Amniotic stem cell (primary cell): ENCODE results near the gene ADAMTS2.
"Not testable (repeated sequence)": the region's sequence is repeated elsewhere in the genome, so short reads cannot be mapped to it uniquely, and the experiment has no call there.

Source experiments
- DNase-seq: peaks from one replicate; lab custom pipeline; 2025; lab: John Stamatoyannopoulos, UW

The ADAMTS2 gene

GRCh38 chr5:179111267-179112207 is 233.7 kb downstream of the ADAMTS2 start:
- DNase-seq, result no peak

GRCh38 chr5:179110528-179110927 is 234.7 kb downstream of the ADAMTS2 start:
- no peak for DNase-seq

- DNase-seq, result not testable (repeated sequence)
Measured at GRCh38 chr5:179101282-179101681, 244.0 kb downstream of the ADAMTS2 start.

DNA sequence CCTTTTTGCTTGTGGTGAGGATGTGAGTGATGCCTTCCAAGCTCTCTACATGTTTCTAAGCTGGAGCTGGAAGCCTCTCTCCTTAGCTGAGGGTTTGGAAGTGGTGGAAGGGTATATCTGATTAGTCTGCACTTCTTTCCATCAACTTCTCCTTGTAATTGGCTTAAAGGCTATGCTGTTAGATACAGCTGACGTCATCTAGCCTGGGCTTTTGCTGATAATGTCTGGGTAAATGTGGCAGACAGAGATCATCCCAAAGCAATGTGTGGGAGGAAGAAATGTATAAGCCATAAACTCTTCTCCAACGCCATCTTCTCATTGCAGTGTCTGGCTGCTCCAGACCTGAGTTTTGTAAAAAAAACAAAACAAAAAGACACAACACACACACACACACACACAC is 255.8 kb downstream of the ADAMTS2 start:
- no peak for DNase-seq

GRCh38 chr5:179080724-179081123 is 264.5 kb downstream of the ADAMTS2 start:
- DNase-seq, result no peak

DNA sequence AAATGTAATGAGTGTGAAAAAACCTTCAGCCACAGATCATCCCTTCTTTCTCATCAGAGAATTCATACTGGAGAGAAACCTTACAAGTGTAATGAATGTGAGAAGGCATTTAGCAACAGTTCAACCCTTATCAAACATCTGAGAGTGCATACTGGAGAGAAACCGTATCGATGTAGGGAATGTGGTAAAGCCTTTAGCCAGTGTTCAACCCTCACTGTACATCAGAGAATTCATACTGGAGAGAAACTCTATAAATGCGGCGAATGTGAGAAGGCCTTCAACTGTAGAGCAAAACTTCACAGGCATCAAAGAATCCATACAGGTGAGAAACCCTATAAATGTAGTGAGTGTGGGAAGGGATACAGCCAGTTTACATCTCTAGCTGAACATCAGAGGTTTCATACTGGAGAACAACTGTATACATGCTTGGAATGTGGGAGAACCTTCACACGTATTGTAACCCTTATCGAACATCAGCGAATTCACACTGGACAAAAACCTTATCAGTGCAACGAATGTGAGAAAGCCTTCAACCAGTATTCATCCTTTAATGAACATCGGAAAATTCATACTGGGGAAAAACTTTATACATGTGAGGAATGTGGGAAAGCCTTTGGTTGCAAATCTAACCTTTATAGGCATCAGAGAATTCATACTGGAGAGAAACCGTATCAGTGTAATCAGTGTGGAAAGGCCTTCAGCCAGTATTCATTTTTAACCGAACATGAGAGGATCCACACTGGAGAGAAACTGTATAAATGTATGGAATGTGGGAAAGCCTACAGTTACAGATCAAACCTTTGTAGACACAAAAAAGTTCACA is 265.9 kb downstream of the ADAMTS2 start:
- no peak for DNase-seq

- no peak for DNase-seq
Measured at GRCh38 chr5:179065703-179066102, 279.6 kb downstream of the ADAMTS2 start.

DNA sequence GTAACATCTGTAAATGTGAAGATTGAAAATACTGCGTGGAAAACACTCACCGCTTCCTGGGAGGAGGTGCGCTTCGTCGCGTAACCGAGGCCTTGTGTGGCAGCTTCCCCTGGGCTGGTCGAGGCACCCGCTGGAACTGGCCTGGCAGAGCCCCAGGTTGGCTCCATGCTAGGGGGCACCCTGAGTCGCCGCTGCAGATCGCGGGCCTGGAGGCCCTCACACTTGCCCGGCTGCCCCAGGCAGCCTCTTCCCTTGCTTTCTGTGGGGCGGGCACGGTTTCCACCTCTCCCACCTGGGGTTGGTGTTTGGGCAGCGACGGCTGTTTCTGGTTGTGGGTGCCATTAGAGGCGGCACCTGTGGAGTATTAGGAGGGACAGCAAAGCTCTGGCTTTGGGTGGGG is 284.2 kb downstream of the ADAMTS2 start:
- DNase-seq, result no peak
